ENCODE data around the gene TCOF1. TPM values are rescaled to one million over a fixed set of nuclear protein-coding genes. Genes with fewer than 3 reads are reported as not detected.
"Not testable (repeated sequence)": the region's sequence is repeated elsewhere in the genome, so short reads cannot be mapped to it uniquely, and the experiment has no call there.

Gene TCOF1
- polyA plus RNA-seq, 6 donors from 2014 or later, result 5.1 to 31.2 (median 9.3) TPM

DNA sequence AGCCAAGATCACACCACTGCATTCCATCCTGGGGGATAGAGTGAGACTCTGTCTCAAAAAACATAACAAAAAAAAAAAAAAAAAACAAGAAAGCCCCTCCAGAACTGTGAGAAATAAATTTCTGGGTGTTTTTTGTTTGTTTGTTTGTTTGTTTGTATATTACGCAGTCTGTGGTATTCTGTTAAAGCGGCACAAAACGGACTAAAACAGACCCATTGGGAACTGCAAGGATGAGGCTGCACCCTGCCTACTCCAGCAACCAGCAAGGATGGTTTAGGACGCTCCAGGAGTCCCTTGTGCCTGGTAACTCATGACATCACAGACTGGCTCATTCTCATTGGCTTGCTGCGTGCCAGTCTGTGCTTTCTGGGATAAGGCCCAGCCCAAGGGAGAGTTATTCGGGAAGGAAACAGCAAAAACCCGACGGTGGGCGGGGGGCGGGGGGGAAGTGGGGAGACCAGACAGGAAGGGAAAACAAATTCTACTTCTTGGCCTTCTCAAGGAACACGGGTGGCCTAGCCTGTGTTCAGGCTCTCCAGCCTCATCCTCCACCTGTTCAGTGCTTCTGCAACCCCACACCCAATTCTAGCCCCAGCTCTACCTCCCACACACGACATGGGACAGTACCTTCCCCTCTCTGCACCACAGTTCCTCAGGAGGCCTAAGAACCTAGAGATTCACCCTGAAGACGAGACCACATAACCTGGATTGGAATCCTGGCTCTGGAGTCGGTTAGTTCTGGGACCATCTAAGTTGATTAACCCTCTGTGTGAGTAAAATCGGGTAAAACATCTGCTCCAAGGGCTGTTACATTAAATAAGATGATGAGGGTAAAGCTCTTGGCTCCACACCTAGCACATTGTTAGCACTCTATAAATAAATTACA is 52.4 kb downstream of the TCOF1 start:
- DNase-seq, result peak; percentile 71
- H3K27me3 Mint-ChIP-seq, result peaks cover 0 to 14% (median 13%) of the 10 kb centered on the region in 3 donors
- H3K4me3 Mint-ChIP-seq, result peak overlapping the region; percentile 90 to 100 (median 96)
- peak overlapping the region; percentile 100 for H3K27ac Mint-ChIP-seq
- H3K4me1 Mint-ChIP-seq, result peaks cover 71 to 85% (median 74%) of the 10 kb centered on the region in 3 donors
- H3K36me3 Mint-ChIP-seq, result peaks cover 38 to 40% of the 10 kb centered on the region in 2 donors
- ATAC-seq (ENCODE audit: low read depth in 2 of 2), result no peak
- peaks cover 0 to 11% (median 3%) of the 10 kb centered on the region in 7 donors for H3K9me3 Mint-ChIP-seq

DNA sequence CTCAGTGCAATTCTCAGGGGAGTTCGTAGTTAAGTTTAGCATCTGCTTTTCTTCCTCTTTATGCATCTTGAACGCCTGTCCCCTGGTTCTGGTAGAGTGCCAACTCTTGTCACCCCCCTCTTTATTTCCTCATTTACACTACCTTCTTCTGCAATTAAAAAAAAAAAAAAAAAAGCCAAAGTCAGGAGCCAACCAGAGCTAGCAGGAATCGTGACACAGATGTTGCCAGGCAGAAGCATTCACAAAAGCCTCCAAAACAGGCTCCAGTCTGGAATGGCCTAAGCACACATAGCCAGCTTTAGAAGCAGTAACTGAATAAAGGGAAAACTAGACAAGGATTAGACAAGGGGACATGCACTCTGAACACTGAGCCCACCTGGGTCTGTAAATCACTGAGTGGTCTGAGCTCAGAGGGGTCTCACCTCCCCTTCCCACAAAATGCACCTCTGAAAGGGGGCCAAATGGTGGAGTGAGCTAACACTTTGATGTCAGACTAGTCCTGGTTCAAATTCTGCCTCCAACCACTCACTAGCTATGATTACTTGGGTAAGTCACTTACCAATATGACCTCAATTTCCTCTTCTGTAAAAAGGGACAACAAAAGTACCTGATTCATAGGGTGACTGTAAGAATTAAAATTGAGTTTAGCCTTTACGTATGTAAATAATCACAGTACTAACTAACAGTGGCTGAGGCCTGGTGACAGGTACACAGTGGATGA is 53.2 kb downstream of the TCOF1 start:
- ATAC-seq (ENCODE audit: low read depth in 2 of 2) (peak; percentile 11 to 17), DNase-seq (peak; percentile 84)
- H3K9me3 Mint-ChIP-seq, result peaks cover 0 to 11% (median 3%) of the 10 kb centered on the region in 7 donors
- peaks cover 0 to 14% (median 13%) of the 10 kb centered on the region in 3 donors for H3K27me3 Mint-ChIP-seq
- peaks cover 69 to 83% (median 74%) of the 10 kb centered on the region in 3 donors for H3K4me1 Mint-ChIP-seq
- H3K36me3 Mint-ChIP-seq, result peaks cover 38 to 40% of the 10 kb centered on the region in 2 donors
- peak overlapping the region; percentile 90 to 100 (median 96) for H3K4me3 Mint-ChIP-seq
- H3K27ac Mint-ChIP-seq, result peak overlapping the region; percentile 100

DNA sequence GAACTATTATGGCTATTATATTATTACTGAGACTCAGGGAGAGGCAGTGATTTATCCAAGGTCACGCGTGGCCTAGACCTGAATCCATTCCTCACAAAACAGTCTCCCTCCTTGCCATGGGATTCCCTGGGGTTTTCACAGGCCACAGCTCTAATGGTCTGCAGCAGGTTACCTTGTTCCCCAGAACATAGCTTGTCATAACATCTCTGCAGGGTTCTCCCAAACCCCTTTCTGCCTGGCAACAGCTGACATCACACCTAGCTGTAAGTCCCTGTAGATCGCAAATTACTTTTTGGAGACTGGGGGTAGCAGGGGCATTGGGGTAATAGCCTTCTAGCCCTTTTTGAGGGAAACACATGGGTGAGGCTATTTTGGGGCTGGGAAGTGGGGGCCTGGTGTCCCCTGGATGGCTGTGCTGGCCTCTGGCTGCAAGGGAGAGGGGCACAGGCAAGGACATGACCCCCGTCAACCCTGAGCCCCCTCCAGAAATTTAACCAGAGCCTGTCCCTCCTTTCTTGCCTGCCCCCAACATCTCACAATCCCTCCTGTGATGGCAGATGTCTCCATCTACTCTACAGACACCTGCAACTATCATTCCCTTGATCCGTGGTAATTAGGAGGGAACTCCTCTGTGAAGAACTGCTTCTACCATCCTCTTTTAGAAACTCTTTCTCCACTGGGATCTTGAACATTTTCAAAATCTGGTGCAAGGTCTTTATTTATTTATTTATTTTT is 53.9 kb downstream of the TCOF1 start:
- ATAC-seq (ENCODE audit: low read depth in 2 of 2) (peak; percentile 9 to 10), DNase-seq (peak; percentile 81)
- Mint-ChIP-seq H3K27ac (peak overlapping the region; percentile 100), H3K4me3 (peak overlapping the region; percentile 90 to 100 (median 96)), H3K27me3 (peaks cover 0 to 14% (median 13%) of the 10 kb centered on the region in 3 donors), H3K9me3 (peaks cover 0 to 11% (median 3%) of the 10 kb centered on the region in 7 donors), H3K4me1 (peaks cover 69 to 85% (median 74%) of the 10 kb centered on the region in 3 donors), H3K36me3 (peaks cover 31 to 40% of the 10 kb centered on the region in 2 donors)

DNA sequence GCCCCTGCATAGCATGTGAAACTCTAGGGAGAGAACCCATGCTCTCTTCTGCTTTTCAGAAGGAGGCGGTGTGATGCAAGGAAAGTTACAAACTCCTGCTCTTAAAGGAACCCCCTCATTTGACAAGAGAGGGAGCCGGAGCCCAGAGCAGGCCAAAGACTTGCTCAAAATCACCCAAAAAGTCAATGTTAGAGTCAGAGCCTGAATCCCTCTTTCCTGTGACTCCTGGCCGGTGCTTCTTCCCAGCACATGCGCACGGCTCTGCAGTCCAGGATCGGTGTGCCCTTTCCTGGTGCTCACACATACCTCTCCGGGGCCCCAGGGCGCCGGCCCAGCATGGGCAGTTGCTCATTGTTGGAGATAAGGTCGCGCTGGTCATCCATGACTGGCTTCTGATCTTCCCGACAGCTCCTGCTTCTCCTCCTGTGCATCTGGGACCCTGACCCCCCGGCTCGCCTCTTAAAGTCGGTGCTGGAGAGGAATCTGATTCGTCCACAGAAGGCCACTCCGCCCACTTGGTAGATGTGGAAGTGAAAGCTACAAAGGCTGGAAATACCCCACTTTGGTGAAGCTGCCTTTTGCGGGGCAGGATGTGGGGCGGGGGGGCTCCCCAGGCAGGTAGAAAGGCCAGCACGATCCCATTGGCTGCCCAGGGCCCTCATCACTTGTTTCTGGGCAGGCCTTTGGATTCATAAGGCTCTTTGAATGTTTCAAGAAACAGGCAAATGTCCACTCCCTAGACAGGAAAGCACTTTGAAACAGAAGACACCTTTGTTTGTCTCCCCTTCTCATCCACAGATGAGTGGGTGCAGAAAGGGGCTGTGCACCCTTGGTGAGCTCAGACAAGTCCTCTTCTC is 55.0 kb downstream of the TCOF1 start, which contains the start of gene CD74:
TSS of gene CD74 (minus strand) at position 592 of the 857 bp plus-strand sequence. CDS start at position 431, 161 bp downstream.
- H3K9me3 Mint-ChIP-seq, result peaks cover 0 to 9% (median 3%) of the 10 kb centered on the region in 7 donors
- peak; percentile 99 for DNase-seq
- H3K27me3 Mint-ChIP-seq, result peaks cover 0 to 14% (median 13%) of the 10 kb centered on the region in 3 donors
- peaks cover 60 to 76% (median 73%) of the 10 kb centered on the region in 3 donors for H3K4me1 Mint-ChIP-seq
- H3K36me3 Mint-ChIP-seq, result peaks cover 21 to 38% of the 10 kb centered on the region in 2 donors
- H3K27ac Mint-ChIP-seq, result peak within 1 kb of the TSS; percentile 100
- peak; percentile 52 to 60 for ATAC-seq (ENCODE audit: low read depth in 2 of 2)
- H3K4me3 Mint-ChIP-seq, result peak within 1 kb of the TSS; percentile 90 to 100 (median 96)

DNA sequence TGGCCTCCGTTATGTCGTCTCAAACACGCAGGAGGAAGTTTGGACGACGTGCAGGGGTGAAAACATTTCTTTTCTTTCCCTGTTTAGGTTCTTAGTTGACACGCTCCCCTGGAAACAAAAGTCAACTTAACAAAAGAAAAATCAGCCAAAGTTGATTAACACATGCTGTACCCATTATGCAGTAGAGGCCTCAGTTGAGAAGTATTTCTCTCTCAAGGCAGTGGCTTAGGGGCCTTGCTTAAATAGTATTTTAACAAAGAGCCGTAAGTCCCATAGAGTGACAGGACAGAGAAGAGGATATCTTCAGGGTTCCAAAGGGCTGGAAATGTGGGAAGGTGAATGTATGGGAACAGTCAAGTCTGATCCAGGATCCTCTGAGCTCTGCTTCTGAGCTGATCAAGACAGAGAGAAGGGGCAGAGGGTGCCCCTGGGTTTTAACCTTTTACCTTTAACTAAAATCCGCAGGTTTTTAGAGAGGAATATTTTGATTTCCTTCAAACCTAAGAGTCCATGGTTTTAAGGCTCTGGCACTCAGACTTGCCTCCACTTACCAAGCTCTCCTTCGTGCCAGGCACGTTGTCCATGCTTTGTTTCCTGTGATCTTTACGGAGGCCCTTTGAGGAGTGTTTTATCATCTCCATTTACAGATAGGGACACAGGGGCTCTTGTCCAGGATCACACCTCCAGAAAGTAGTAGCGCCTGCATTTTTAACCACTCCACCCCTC is 55.8 kb downstream of the TCOF1 start:
- peaks cover 54 to 70% (median 68%) of the 10 kb centered on the region in 3 donors for H3K4me1 Mint-ChIP-seq
- peak overlapping the region; percentile 100 for H3K27ac Mint-ChIP-seq
- H3K36me3 Mint-ChIP-seq, result peaks cover 21 to 33% of the 10 kb centered on the region in 2 donors
- DNase-seq (no peak), ATAC-seq (ENCODE audit: low read depth in 2 of 2) (no peak)
- H3K9me3 Mint-ChIP-seq, result peaks cover 0 to 7% (median 3%) of the 10 kb centered on the region in 7 donors
- peak overlapping the region; percentile 90 to 100 (median 96) for H3K4me3 Mint-ChIP-seq
- H3K27me3 Mint-ChIP-seq, result peaks cover 0 to 14% (median 6%) of the 10 kb centered on the region in 3 donors

DNA sequence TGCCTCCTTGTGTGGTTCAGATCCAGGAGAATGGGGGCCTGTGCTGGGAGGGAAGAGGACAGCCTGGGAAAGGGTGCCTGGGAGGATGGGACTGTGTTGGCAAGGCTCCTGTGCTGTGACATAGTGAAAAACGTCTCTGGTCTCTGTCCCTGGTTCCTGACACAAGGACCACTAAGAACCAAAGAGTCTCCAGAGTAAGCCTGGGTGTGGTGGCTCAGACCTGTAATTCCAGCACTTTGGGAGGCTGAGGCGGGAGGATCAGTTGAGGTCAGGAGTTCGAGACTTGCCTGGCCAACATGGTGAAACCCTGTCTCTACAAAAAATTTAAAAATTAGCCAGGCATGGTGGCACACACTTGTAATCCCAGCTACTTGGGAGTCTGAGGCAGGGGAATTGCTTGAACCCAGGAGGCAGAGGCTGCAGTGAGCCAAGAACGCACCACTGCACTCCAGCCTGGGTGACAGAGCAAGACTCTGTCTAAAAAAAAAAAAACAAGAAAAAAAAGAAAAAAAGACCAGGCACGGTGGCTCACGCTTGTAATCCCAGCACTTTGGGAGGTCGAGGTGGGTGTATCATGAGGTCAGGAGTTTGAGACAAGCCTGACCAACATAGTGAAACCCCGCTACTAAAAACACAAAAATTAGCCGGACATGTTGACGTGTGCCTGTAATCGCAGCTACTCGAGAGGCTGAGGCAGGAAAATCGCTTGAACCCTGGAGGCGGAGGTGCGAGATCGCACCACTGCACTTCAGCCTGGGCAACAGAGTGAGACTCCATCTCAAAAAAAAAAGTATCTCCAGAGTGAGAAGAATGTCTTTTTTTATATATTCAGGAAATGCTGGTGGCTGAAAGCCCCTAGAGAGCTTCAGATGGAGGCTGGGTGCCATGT is 56.6 kb downstream of the TCOF1 start:
- DNase-seq, result peak; percentile 44
- peaks cover 21 to 29% of the 10 kb centered on the region in 2 donors for H3K36me3 Mint-ChIP-seq
- H3K4me1 Mint-ChIP-seq, result peaks cover 52 to 69% (median 64%) of the 10 kb centered on the region in 3 donors
- not testable (repeated sequence) for H3K9me3 Mint-ChIP-seq; ATAC-seq (ENCODE audit: low read depth in 2 of 2)
- peak overlapping the region; percentile 100 for H3K27ac Mint-ChIP-seq
- peaks cover 0 to 14% (median 3%) of the 10 kb centered on the region in 3 donors for H3K27me3 Mint-ChIP-seq
- peak overlapping the region; percentile 90 to 100 (median 96) for H3K4me3 Mint-ChIP-seq

DNA sequence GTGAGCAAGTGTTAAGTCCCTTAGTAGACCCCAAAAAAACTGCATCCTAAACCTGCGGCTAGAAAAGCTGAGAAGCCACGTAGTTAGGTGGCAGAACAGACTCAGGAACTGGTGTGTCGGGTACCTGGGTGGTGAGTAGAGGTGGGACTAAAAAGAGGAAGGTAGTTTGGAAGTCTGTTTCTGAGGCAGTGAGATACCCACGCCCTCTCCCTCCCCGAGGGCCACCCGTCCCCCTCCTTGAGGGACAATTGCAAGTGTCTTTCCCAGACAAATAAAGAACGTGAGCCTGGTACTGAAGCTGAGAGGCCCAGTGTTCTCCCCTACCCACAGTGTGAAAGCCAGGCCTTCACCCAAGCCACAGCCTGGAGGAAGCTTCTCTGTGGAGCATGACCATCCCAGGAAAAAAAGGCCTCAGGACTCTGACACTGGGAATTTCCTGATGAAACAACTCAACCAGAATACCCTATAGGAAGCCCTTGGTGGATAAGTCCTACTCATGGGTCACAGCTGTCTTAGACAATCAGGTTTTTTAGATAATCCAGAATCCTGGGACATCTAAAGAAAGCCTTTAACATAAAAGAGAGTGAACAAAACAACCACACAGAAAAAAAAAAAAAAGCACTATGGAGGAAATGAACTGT is 62.3 kb downstream of the TCOF1 start:
- DNase-seq, result peak; percentile 83
- H3K27me3 Mint-ChIP-seq, result no peaks in the 10 kb centered on the region
- no peaks in the 10 kb centered on the region for H3K9me3 Mint-ChIP-seq
- peak overlapping the region; percentile 65 to 91 (median 85) for H3K4me3 Mint-ChIP-seq
- H3K36me3 Mint-ChIP-seq, result no peaks in the 10 kb centered on the region
- H3K27ac Mint-ChIP-seq, result peak overlapping the region; percentile 98 to 100 (median 99)
- peaks cover 48 to 79% (median 56%) of the 10 kb centered on the region in 3 donors for H3K4me1 Mint-ChIP-seq
- peak; percentile 98 to 99 for ATAC-seq (ENCODE audit: low read depth in 2 of 2)

DNA sequence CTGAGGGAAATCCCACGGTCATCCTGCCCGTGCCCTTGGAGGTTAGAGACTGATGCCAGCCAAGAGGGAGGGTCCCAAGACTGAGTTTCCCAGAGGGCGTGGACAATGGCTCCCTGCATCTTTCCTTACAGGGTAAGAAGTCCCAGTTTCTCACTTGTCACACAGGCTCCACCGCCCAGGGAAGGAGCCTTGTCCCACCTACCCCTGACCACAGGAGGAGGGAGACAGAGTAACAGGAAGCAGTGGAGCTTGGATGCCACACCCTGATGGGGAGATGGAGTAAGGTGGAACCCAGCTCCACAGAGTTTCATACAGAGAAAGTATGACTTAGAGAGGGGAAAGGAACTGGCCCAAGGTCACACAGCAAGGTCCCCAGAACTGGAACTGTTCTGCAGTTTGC is 64.6 kb downstream of the TCOF1 start:
- Mint-ChIP-seq H3K27ac (peak overlapping the region in 4 of 6 donors; percentile 27 to 84 (median 76)), H3K4me1 (peaks cover 34 to 58% (median 43%) of the 10 kb centered on the region in 3 donors), H3K36me3 (no peaks in the 10 kb centered on the region), H3K4me3 (peak overlapping the region in 1 of 8 donors; percentile 66), H3K9me3 (no peaks in the 10 kb centered on the region), H3K27me3 (no peaks in the 10 kb centered on the region)
- ATAC-seq (ENCODE audit: low read depth in 2 of 2), result no peak
- DNase-seq, result no peak

DNA sequence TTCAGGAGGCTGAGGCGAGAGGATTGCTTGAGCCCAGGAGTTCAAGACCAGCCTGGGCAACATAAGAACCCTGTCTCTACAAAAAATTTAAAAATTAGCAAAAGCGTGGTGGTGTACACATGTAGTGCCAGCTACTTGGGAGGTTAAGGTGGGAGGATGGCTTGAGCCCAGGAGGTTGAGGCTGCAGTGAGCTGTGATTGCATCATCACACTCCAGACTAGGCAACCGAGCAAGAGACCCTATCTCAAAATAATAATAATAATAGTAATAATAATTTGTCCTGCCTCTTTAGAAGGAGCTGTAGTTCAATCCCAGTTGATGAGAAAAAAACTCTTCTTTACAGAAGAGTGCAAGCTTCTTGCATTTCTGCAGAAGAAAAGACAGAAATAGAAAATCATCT is 65.3 kb downstream of the TCOF1 start:
- no peaks in the 10 kb centered on the region for H3K27me3 Mint-ChIP-seq
- no peaks in the 10 kb centered on the region for H3K9me3 Mint-ChIP-seq
- no peaks in the 10 kb centered on the region for H3K36me3 Mint-ChIP-seq
- H3K4me3 Mint-ChIP-seq, result no peak overlapping the region
- ATAC-seq (ENCODE audit: low read depth in 2 of 2) (no peak), DNase-seq (no peak)
- H3K4me1 Mint-ChIP-seq, result peaks cover 37 to 57% (median 48%) of the 10 kb centered on the region in 3 donors
- peak overlapping the region in 3 of 6 donors; percentile 6 to 66 (median 27) for H3K27ac Mint-ChIP-seq

DNA sequence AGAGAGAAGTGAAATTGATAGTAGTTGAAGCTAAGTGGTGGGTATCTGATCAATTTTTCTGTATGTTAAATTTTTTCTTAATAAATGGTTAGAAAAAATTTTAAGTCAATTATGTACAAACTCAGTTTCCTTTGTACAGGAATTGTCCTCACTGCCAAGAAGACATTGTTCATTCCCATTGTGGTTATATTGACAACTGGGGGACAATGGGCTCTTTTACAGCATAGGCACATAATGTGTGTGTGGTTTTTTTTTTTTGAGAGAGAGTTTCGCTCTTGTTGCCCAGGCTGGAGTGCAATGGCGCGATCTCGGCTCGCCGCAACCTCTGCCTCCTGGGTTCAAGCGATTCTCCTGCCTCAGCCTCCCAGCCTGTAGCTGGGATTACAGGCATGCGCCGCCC is 68.7 kb downstream of the TCOF1 start:
- not testable (repeated sequence) for DNase-seq; H3K27me3 Mint-ChIP-seq; H3K27ac Mint-ChIP-seq; H3K36me3 Mint-ChIP-seq; ATAC-seq (ENCODE audit: low read depth in 2 of 2); H3K9me3 Mint-ChIP-seq; H3K4me3 Mint-ChIP-seq
- H3K4me1 Mint-ChIP-seq, result peaks cover 44 to 60% (median 58%) of the 10 kb centered on the region in 3 donors
